Nephron (organoid): Measurements from ENCODE around the gene STIP1.
A peak's percentile ranks its signal among the peaks of the same experiment; 100 is the strongest.
"Not testable (repeated sequence)": the region's sequence is repeated elsewhere in the genome, so short reads cannot be mapped to it uniquely, and the experiment has no call there.

Source experiments
- H3K27ac Mint-ChIP-seq, 3 experiments: 2 replicates each; pipeline ENCODE4 v1.8.0; 2020; ENCODE audit warnings: mixed read lengths in 3 of 3, mild to moderate bottlenecking in 2 of 3, moderate library complexity in 1 of 3
- H3K27me3 Mint-ChIP-seq: 2 replicates; pipeline ENCODE4 v1.8.0; 2021; ENCODE audit warnings: low read depth, mild to moderate bottlenecking, moderate library complexity, mixed read lengths
- H3K36me3 Mint-ChIP-seq: 2 replicates; pipeline ENCODE4 v1.8.0; 2020; ENCODE audit warnings: low read depth, mixed read lengths
- H3K4me1 Mint-ChIP-seq: 2 replicates; pipeline ENCODE4 v1.8.0; 2020; ENCODE audit warnings: mixed read lengths
- H3K4me3 Mint-ChIP-seq, 3 experiments: 2 replicates each; pipeline ENCODE4 v1.8.0; 2020; ENCODE audit warnings: mild to moderate bottlenecking in 3 of 3, mixed read lengths in 3 of 3, moderate library complexity in 2 of 3
- H3K9me3 Mint-ChIP-seq: 2 replicates; pipeline ENCODE4 v1.8.0; 2020; ENCODE audit warnings: mixed read lengths
- TF ChIP-seq, protein P1 (sequence below), 3 experiments: fragments of 200-600 bp; sonication (generic); IDR thresholded peaks; one replicate each; pipeline ENCODE4 v1.5.0; 2021; ENCODE audit warnings: antibody characterized with exemption in 3 of 3; ENCODE audit not compliant: unreplicated experiment in 3 of 3

Gene STIP1

DNA sequence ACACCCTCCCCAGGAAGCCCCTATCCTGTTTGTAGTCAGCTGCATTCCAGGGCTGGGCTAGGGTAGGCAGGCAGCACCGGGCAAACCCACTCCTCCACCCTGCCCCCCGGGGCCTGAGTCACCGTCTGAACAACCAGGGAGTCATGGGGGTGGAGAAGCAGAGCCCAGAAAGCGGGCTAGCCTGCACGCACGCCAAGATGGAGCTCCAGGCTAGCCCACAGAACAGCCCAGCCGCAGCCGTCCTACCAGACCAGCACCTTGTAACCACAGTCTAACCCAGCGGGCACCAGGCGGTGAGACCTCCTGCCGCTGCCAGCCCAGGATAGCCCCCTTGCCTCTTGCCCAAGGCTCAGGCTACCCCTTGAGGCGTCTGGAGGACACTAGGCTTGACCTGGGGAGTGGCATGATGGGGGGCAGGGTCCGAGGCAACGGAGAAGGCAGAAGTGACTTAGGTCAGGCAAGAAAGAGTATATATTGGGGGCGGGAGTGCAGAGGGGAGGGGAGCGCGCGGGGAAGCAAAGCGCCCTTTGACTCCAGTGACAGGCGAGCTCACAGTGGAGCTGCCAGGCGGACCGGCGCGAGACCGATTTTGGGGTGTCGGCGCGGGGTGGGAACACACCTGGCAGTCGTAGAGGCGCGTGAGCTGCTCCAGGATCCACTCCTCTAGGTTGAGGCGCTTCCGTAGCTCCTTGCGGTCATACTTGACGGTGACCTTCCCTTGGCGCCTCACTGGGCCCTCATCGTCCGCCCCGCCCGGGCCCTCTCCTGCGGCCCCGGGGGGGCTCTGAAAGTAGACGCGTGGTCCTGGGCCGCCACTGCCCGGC lies 60.0 kb downstream of the STIP1 start:
- TF ChIP-seq, protein P1, sequence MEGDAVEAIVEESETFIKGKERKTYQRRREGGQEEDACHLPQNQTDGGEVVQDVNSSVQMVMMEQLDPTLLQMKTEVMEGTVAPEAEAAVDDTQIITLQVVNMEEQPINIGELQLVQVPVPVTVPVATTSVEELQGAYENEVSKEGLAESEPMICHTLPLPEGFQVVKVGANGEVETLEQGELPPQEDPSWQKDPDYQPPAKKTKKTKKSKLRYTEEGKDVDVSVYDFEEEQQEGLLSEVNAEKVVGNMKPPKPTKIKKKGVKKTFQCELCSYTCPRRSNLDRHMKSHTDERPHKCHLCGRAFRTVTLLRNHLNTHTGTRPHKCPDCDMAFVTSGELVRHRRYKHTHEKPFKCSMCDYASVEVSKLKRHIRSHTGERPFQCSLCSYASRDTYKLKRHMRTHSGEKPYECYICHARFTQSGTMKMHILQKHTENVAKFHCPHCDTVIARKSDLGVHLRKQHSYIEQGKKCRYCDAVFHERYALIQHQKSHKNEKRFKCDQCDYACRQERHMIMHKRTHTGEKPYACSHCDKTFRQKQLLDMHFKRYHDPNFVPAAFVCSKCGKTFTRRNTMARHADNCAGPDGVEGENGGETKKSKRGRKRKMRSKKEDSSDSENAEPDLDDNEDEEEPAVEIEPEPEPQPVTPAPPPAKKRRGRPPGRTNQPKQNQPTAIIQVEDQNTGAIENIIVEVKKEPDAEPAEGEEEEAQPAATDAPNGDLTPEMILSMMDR (IDR thresholded peaks at IDR 0.05; ENCODE audit: unreplicated experiment in 3 of 3), result no peak
- peak overlapping the region; percentile 76 to 88 (median 86) for H3K27ac Mint-ChIP-seq
- peaks cover 6% of the 10 kb centered on the region for H3K36me3 Mint-ChIP-seq
- H3K4me1 Mint-ChIP-seq, result peaks cover 27% of the 10 kb centered on the region
- H3K4me3 Mint-ChIP-seq, result peak overlapping the region; percentile 90 to 96 (median 91)
- H3K9me3 Mint-ChIP-seq, result no peaks in the 10 kb centered on the region
- H3K27me3 Mint-ChIP-seq, result no peaks in the 10 kb centered on the region

DNA sequence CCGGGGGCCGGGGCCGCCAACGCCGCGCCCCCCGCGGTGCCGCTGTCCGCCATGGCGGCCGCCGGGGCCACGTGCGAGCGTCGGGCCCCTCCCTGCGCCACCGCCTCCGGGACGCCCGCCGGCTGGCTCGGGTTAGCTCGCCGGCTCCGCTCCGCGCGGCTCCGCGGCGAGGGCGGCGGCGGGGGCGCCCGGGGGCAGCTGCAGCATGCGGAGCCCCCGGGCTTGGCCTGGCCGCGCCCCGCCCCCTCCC lies 60.6 kb downstream of the STIP1 start:
- H3K4me3 Mint-ChIP-seq, result peak overlapping the region; percentile 88 to 93 (median 90)
- peaks cover 27% of the 10 kb centered on the region for H3K4me1 Mint-ChIP-seq
- H3K27ac Mint-ChIP-seq, result peak overlapping the region in 2 of 3 experiments; percentile 90 to 94
- H3K36me3 Mint-ChIP-seq, H3K9me3 Mint-ChIP-seq, H3K27me3 Mint-ChIP-seq: not testable (repeated sequence)

DNA sequence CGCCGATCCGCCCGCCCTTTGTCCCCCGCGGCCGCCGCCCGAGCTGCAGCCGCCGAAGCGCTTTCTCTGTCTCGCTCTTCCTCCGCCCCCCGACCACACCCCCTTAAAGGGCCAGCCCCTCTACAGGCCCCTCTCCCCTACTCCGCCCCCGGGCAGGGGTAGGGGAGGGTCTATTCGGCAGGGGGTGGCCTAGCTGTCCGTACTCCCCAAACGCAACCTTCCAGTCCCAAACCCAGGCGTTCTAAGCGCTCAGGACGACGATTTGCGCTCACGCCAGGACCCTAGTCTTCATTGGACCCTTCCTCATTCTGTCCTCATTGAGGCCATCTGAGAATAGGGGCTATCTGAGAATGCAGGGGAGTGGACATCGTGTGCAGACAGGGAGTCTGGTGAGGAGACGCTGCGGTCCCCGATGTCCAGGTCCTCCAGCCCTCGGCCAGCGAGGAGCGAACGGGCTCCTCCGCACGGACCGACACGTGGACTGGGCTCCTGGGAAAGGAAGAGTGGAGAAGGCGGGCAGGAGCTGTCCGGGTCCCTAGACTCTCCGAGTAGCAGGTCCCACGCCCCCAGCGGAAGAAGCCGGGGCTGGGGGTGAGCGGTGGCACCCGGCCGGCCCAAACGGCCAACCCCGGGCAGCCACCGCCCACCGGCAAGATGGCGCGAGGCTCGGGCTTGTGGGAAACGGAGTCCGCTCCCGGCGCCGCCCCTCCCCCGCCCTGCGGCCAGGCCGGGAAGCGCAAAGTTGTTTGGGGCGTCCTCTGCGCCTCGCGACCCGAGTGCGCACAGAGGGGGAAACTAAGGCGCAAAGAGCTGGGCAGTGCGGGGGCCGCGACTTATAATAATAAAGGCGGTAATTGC lies 61.1 kb downstream of the STIP1 start, which contains the start of gene PPP1R14B:
TSS of gene PPP1R14B (minus strand) at position 73 of the 858 bp plus-strand sequence. CDS start 270 bp downstream, outside the sequence.
- peak within 1 kb of the TSS; percentile 94 to 95 (median 94) for H3K27ac Mint-ChIP-seq
- no peaks in the 10 kb centered on the region for H3K27me3 Mint-ChIP-seq
- peaks cover 6% of the 10 kb centered on the region for H3K36me3 Mint-ChIP-seq

DNA sequence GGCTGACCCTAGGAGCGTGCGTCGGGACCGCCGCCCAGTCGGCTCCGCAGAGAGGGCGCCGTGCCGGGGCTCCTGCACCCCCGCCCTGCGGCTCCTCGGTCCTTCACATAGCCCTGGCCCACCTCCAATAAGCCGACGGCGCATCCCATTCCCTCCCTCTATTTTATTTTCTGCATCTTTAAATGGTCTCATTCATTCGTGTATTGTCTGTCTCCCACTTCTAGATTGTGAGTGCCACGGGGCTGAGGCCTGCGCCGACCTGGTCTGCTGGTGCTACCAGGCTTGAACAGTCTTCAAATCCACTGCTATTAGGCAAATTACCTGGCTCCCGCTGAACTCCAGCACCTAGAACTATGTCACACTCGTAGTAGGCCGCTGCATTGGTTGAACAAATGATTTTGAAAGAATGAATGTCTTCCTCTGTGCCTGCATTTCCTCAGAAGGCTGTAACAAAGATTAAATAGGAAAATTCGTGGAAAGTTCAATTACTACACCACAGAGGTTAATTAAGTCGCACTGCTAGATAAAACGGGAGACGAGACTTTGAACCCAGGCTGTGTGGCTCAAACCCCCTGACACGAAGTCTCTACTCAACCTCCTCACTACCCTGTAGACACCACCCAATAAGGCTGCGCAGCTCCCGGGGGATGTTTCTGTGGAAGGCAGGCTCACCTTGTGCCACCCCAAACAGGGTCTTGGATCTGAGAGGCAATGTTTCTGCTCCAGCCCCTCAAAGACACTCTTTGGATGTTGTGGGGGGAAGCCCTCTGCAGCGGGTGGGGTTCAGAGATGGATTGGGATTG lies 62.0 kb downstream of the STIP1 start:
- peak overlapping the region; percentile 88 to 93 (median 89) for H3K4me3 Mint-ChIP-seq
- no peaks in the 10 kb centered on the region for H3K27me3 Mint-ChIP-seq
- TF ChIP-seq, protein P1 (IDR thresholded peaks at IDR 0.05; ENCODE audit: unreplicated experiment in 3 of 3), result no peak
- peaks cover 6% of the 10 kb centered on the region for H3K36me3 Mint-ChIP-seq
- no peaks in the 10 kb centered on the region for H3K9me3 Mint-ChIP-seq
- peaks cover 27% of the 10 kb centered on the region for H3K4me1 Mint-ChIP-seq
- H3K27ac Mint-ChIP-seq, result peak overlapping the region; percentile 88 to 94 (median 92)

More for the DNA sequence above, 61.1 kb downstream of the STIP1 start, which contains the start of gene PPP1R14B:
- TF ChIP-seq, protein P1 (IDR thresholded peaks at IDR 0.05; ENCODE audit: unreplicated experiment in 3 of 3), result peak in 1 of 3 experiments; percentile 9
- no peaks in the 10 kb centered on the region for H3K9me3 Mint-ChIP-seq
- H3K4me3 Mint-ChIP-seq, result peak within 1 kb of the TSS; percentile 91 to 96 (median 93)
- H3K4me1 Mint-ChIP-seq, result peaks cover 27% of the 10 kb centered on the region

DNA sequence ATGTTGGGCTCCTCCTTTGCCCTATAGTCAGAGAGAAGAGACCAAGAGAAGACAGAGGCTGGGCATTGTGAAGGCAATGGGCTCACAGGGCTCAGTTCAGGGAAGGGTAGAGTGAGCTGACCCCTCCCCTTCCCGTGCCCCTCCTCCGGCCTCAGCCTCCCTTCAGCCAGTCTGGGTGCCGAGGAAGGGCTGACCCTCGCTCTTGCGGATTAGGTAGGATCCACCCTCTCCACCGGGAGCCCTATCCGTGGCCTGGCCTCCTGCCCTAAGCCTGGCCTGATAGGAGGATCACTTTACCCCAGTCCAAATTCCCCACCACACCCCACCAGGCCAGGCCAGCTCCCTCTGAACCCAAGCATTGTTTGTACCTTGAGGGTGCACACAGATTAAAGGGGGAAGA lies 62.6 kb downstream of the STIP1 start:
- Mint-ChIP-seq H3K4me3 (peak overlapping the region; percentile 88 to 93 (median 89)), H3K36me3 (peaks cover under 1% of the 10 kb centered on the region), H3K27ac (no peak overlapping the region), H3K9me3 (no peaks in the 10 kb centered on the region), H3K4me1 (peaks cover 22% of the 10 kb centered on the region), H3K27me3 (no peaks in the 10 kb centered on the region)
- TF ChIP-seq, protein P1 (IDR thresholded peaks at IDR 0.05; ENCODE audit: unreplicated experiment in 3 of 3), result no peak
